A549 (cell line): ENCODE measurements around the gene MAP2K7. TPM values are rescaled to one million over a fixed set of nuclear protein-coding genes. Genes with fewer than 3 reads are reported as not detected.

Source experiments
- ATAC-seq, 2 experiments: fragments of 200-7000 bp in 1 of 2; fragments of >200 bp in 1 of 2; cut with Nextera tagmentation in 1 of 2; cut with Tn5 transposase in 1 of 2; 3 replicates each; pipeline versions ENCODE4 v1.8.0 to v1.9.1; 2018 to 2020; ENCODE audit warnings: mild to moderate bottlenecking in 1 of 2, moderate library complexity in 1 of 2
- CTCF ChIA-PET: fragments of 300-600 bp; sonication (Branson Sonifier 250); formaldehyde crosslinking; extraction: SDS; loops from one replicate; lab custom pipeline; 2021; ENCODE audit warnings: antibody characterized with exemption, inconsistent platforms; lab: Yijun Ruan, JAX
- POLR2A ChIA-PET: fragments of 350-600 bp; formaldehyde crosslinking; extraction: SDS; loops from one replicate; lab custom pipeline; 2021; ENCODE audit warnings: antibody characterized with exemption, inconsistent platforms; lab: Yijun Ruan, JAX
- DNase-seq, 2 experiments: peaks; one replicate each; pipeline versions ENCODE4 v3.0.0 to v3.0.0-alpha.2; 2011 to 2016; ENCODE audit warnings: low read depth in 1 of 2, low spot score in 1 of 2
- FAIRE-seq: peaks from 2 replicates; lab custom pipeline; 2011; peaks lifted over from hg19 to GRCh38; lab: Jason Lieb, UNC
- H3K27ac ChIP-seq, 2 experiments: fragments of >200 bp; sonication (Bioruptor Twin); formaldehyde crosslinking; 3 replicates each; pipeline ENCODE4 v1.5.1; 2016 to 2017
- H3K4me1 ChIP-seq: fragments of >200 bp; sonication (Bioruptor Twin); formaldehyde crosslinking; 3 replicates; pipeline ENCODE4 v1.6.1; 2016
- H3K4me2 ChIP-seq: fragments of >200 bp; sonication (Bioruptor Twin); formaldehyde crosslinking; 3 replicates; pipeline ENCODE4 v1.6.1; 2016
- H3K4me3 ChIP-seq: fragments of >200 bp; sonication (Bioruptor Twin); formaldehyde crosslinking; 3 replicates; pipeline ENCODE4 v1.5.1; 2016
- H3K9me3 ChIP-seq: fragments of >200 bp; sonication (Bioruptor Twin); formaldehyde crosslinking; 3 replicates; pipeline ENCODE4 v1.6.1; 2016
- BCL3 ChIP-seq: fragments of >200 bp; sonication (Bioruptor Twin); formaldehyde crosslinking; IDR thresholded peaks from 3 replicates; pipeline ENCODE4 v1.6.1; 2016
- BHLHE40 ChIP-seq: IDR thresholded peaks from 2 replicates; pipeline ENCODE4 v1.6.1; 2012; ENCODE audit warnings: low read depth, low read length, inconsistent platforms
- CEBPB ChIP-seq, 2 experiments: fragments of >200 bp in 1 of 2; sonication (Bioruptor Twin) in 1 of 2; formaldehyde crosslinking in 1 of 2; IDR thresholded peaks; 2 replicates each; pipeline ENCODE4 v1.6.1; 2012 to 2016
- CHD2 ChIP-seq: fragments of 150-350 bp; IDR thresholded peaks from 2 replicates; pipeline ENCODE4 v1.6.1; 2014; ENCODE audit warnings: low read length; ENCODE audit not compliant: partially characterized antibody
- ELK1 ChIP-seq: fragments of 150-350 bp; IDR thresholded peaks from 2 replicates; pipeline ENCODE4 v1.6.1; 2014; ENCODE audit warnings: low read depth, mild to moderate bottlenecking, low read length
- FOSB ChIP-seq: fragments of 250-450 bp; sonication (Bioruptor Pico); IDR thresholded peaks from 2 replicates; pipeline ENCODE4 v1.5.0; 2020; ENCODE audit warnings: mild to moderate bottlenecking, moderate library complexity
- FOSL2 ChIP-seq, 2 experiments: fragments of 450-650 bp in 1 of 2; fragments of >200 bp in 1 of 2; sonication (Bioruptor Twin) in 1 of 2; formaldehyde crosslinking; IDR thresholded peaks; 2 replicates each; pipeline versions ENCODE4 v1.5.0 to v1.6.1; 2016 to 2020; ENCODE audit warnings: mild to moderate bottlenecking in 1 of 2, moderate library complexity in 1 of 2
- HEYL ChIP-seq: fragments of 250-450 bp; sonication (Bioruptor Pico); IDR thresholded peaks from 2 replicates; pipeline ENCODE4 v1.8.0; 2021; ENCODE audit warnings: mild to moderate bottlenecking, moderate library complexity
- JUN ChIP-seq, 2 experiments: fragments of >200 bp; sonication (Bioruptor Twin); formaldehyde crosslinking; IDR thresholded peaks; 2 replicates in 1 of 2; 3 replicates in 1 of 2; pipeline ENCODE4 v1.6.1; 2016 to 2017
- JUNB ChIP-seq: fragments of >200 bp; sonication (Bioruptor Twin); formaldehyde crosslinking; IDR thresholded peaks from 2 replicates; pipeline ENCODE4 v1.6.1; 2016
- KDM1A ChIP-seq: fragments of 200-600 bp; sonication (generic); IDR thresholded peaks from 2 replicates; pipeline ENCODE4 v1.6.1; 2016; ENCODE audit warnings: low read depth, mild to moderate bottlenecking
- MYC ChIP-seq: IDR thresholded peaks from 2 replicates; pipeline ENCODE4 v1.6.1; 2012; ENCODE audit warnings: mild to moderate bottlenecking, inconsistent platforms, low read length, improper control_type of control experiment, borderline replicate concordance
- NFE2L2 ChIP-seq: fragments of 150-350 bp; conservative IDR thresholded peaks from 2 replicates; pipeline ENCODE4 v1.6.1; 2014; ENCODE audit warnings: low read length
- POLR2AphosphoS2 ChIP-seq: conservative IDR thresholded peaks from 2 replicates; pipeline ENCODE4 v1.6.1; 2012; ENCODE audit warnings: low read length, improper control_type of control experiment, inconsistent platforms
- RAD21 ChIP-seq, 2 experiments: fragments of >200 bp in 1 of 2; sonication (Bioruptor Twin) in 1 of 2; formaldehyde crosslinking in 1 of 2; IDR thresholded peaks in 1 of 2; conservative IDR thresholded peaks in 1 of 2; 2 replicates in 1 of 2; 3 replicates in 1 of 2; pipeline ENCODE4 v1.6.1; 2012 to 2018; ENCODE audit warnings: inconsistent platforms in 1 of 2
- RCOR1 ChIP-seq: fragments of 150-350 bp; IDR thresholded peaks from 2 replicates; pipeline ENCODE4 v1.6.1; 2014; ENCODE audit warnings: antibody characterized with exemption, low read length, low read depth
- RFX5 ChIP-seq: fragments of 450-650 bp; IDR thresholded peaks from 2 replicates; pipeline ENCODE4 v1.7.1; 2014; ENCODE audit warnings: antibody characterized with exemption, mild to moderate bottlenecking, moderate library complexity
- TFCP2L1 ChIP-seq: fragments of 250-450 bp; sonication (Bioruptor Pico); IDR thresholded peaks from 2 replicates; pipeline ENCODE4 v1.5.0; 2021; ENCODE audit warnings: mild to moderate bottlenecking
- USF2 ChIP-seq: fragments of 450-650 bp; IDR thresholded peaks from 2 replicates; pipeline ENCODE4 v1.6.1; 2014; ENCODE audit warnings: antibody characterized with exemption
- ZFP36 ChIP-seq: fragments of 450-650 bp; IDR thresholded peaks from 2 replicates; pipeline ENCODE4 v1.6.1; 2014; ENCODE audit warnings: borderline replicate concordance; ENCODE audit not compliant: partially characterized antibody
- ZSCAN20 ChIP-seq: fragments of 250-450 bp; sonication (Bioruptor Pico); IDR thresholded peaks from 2 replicates; pipeline ENCODE4 v1.8.0; 2022; ENCODE audit warnings: mild to moderate bottlenecking, moderate library complexity
- WGBS: methylation state at CpG from one replicate; pipeline ENCODE4 v1.1.6; 2017; ENCODE audit errors: missing lambda C conversion rate; 5-methylcytosine and 5-hydroxymethylcytosine counted together
- polyA plus RNA-seq, 4 experiments: library from polyadenylated mRNA; depleted of rRNA in 3 of 4; stranded (reverse); fragments of >200 nt; fragmentation: RNase III in 1 of 4; extraction: RNeasy Plus Mini Kit Qiagen cat#74134 plus additional on column Dnase treatment in 1 of 4; gene quantifications; 2 replicates in 3 of 4; 3 replicates in 1 of 4; pipeline ENCODE4 v1.2.3, GENCODE V29; 2011 to 2017
- TF ChIP-seq, protein P1 (sequence below): IDR thresholded peaks from 2 replicates; pipeline ENCODE4 v1.6.1; 2012
- TF ChIP-seq, protein P2 (sequence below): fragments of >200 bp; sonication (Bioruptor Twin); formaldehyde crosslinking; IDR thresholded peaks from 3 replicates; pipeline ENCODE4 v1.5.1; 2016
- TF ChIP-seq, protein P3 (sequence below): IDR thresholded peaks from 2 replicates; pipeline ENCODE4 v1.6.1; 2012

The MAP2K7 gene
- polyA plus RNA-seq, 2 of the 4 experiments (the other 2 are of a cell fraction), result 5.5 to 19.4 TPM

- Histone ChIP-seq H3K9me3 (no peaks in the 10 kb centered on the region), H3K4me3 (no peak overlapping the region), H3K27ac (no peak overlapping the region), H3K4me1 (peaks cover 17% of the 10 kb centered on the region), H3K4me2 (no peak overlapping the region)
- TF ChIP-seq JUNB (no peak), ZSCAN20 (CRISPR knock-in tag) (no peak), USF2 (no peak), ZFP36 (no peak), JUN (IDR thresholded peaks at IDR 0.05) (no peak), RFX5 (no peak), BHLHE40 (no peak), HEYL (no peak), BCL3 (no peak), RAD21 (conservative IDR thresholded peaks at IDR 0.05 in 1 of 2, IDR thresholded peaks at IDR 0.05 in 1 of 2) (no peak), POLR2AphosphoS2 (no peak), ELK1 (no peak), CEBPB (IDR thresholded peaks at IDR 0.05) (no peak), FOSB (CRISPR knock-in tag) (no peak), CHD2 (no peak)
- no peak for DNase-seq
- WGBS, result 88% methylated on average over 16 of the region's 32 CpGs
- no peak for ATAC-seq
- no peak for FAIRE-seq
- POLR2A ChIA-PET, result no interaction called here
- CTCF ChIA-PET, result interaction anchor here (1.1 to 5.7 kb wide), 2 partner anchors 10 to 38 kb away, joined by 3 to 56 read pairs; partner anchors contain the start of gene TIMM44
Observed at GRCh38 chr19:7932276-7932929, 28.7 kb downstream of the MAP2K7 start.

- DNase-seq (no peak), FAIRE-seq (no peak), ATAC-seq (no peak)
- Histone ChIP-seq H3K4me2 (no peak overlapping the region), H3K27ac (no peak overlapping the region), H3K4me1 (peaks cover 17% of the 10 kb centered on the region), H3K4me3 (no peak overlapping the region), H3K9me3 (no peaks in the 10 kb centered on the region)
- ChIA-PET CTCF (interaction anchor here (5.7 kb wide), 1 partner anchor 10 kb away, joined by 56 read pairs; the partner anchor contains the start of gene TIMM44), POLR2A (no interaction called here)
- TF ChIP-seq FOSL2 (IDR thresholded peaks at IDR 0.05) (no peak), FOSL2 (CRISPR knock-in tag; IDR thresholded peaks at IDR 0.05) (no peak), MYC (no peak), HEYL (no peak), NFE2L2 (no peak), POLR2AphosphoS2 (no peak), TFCP2L1 (no peak), RCOR1 (no peak), CHD2 (no peak), KDM1A (no peak)
- TF ChIP-seq, protein P1, sequence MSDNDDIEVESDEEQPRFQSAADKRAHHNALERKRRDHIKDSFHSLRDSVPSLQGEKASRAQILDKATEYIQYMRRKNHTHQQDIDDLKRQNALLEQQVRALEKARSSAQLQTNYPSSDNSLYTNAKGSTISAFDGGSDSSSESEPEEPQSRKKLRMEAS, result no peak
- TF ChIP-seq, protein P2, sequence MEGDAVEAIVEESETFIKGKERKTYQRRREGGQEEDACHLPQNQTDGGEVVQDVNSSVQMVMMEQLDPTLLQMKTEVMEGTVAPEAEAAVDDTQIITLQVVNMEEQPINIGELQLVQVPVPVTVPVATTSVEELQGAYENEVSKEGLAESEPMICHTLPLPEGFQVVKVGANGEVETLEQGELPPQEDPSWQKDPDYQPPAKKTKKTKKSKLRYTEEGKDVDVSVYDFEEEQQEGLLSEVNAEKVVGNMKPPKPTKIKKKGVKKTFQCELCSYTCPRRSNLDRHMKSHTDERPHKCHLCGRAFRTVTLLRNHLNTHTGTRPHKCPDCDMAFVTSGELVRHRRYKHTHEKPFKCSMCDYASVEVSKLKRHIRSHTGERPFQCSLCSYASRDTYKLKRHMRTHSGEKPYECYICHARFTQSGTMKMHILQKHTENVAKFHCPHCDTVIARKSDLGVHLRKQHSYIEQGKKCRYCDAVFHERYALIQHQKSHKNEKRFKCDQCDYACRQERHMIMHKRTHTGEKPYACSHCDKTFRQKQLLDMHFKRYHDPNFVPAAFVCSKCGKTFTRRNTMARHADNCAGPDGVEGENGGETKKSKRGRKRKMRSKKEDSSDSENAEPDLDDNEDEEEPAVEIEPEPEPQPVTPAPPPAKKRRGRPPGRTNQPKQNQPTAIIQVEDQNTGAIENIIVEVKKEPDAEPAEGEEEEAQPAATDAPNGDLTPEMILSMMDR, result no peak
- TF ChIP-seq, protein P3, sequence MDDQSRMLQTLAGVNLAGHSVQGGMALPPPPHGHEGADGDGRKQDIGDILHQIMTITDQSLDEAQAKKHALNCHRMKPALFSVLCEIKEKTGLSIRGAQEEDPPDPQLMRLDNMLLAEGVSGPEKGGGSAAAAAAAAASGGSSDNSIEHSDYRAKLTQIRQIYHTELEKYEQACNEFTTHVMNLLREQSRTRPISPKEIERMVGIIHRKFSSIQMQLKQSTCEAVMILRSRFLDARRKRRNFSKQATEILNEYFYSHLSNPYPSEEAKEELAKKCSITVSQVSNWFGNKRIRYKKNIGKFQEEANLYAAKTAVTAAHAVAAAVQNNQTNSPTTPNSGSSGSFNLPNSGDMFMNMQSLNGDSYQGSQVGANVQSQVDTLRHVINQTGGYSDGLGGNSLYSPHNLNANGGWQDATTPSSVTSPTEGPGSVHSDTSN, result no peak
- WGBS, result 95% methylated on average over 5 of the region's 10 CpGs
Observed at GRCh38 chr19:7932930-7933300, 29.2 kb downstream of the MAP2K7 start.
